K562 (cell line): ENCODE data around the gene PEX5. TPM values are rescaled to one million over a fixed set of nuclear protein-coding genes. Genes with fewer than 3 reads are reported as not detected.
A peak's percentile ranks its signal among the peaks of the same experiment; 100 is the strongest.

Experiments
- ARNT ChIP-seq, 2 experiments: fragments of 450-650 bp; IDR thresholded peaks; 2 replicates each; pipeline ENCODE4 v1.6.1; 2016; ENCODE audit warnings: mild to moderate bottlenecking in 1 of 2
- CC2D1A ChIP-seq: fragments of 450-650 bp; IDR thresholded peaks from 2 replicates; pipeline ENCODE4 v1.6.1; 2017; ENCODE audit warnings: mild to moderate bottlenecking
- CXXC5 ChIP-seq: fragments of 250-450 bp; sonication (Bioruptor Pico); IDR thresholded peaks from 2 replicates; pipeline ENCODE4 v1.8.0; 2022; ENCODE audit warnings: inconsistent platforms, mild to moderate bottlenecking, moderate library complexity
- GATA2 ChIP-seq: sonication (generic); formaldehyde crosslinking; IDR thresholded peaks from 2 replicates; pipeline ENCODE4 v1.4.0; 2020; ENCODE audit warnings: mild to moderate bottlenecking, missing genetic modification reagents
- KDM1A ChIP-seq, 2 experiments: fragments of 450-650 bp; IDR thresholded peaks; 2 replicates each; pipeline ENCODE4 v1.6.1; 2016; ENCODE audit warnings: mild to moderate bottlenecking in 2 of 2
- KLF16 ChIP-seq: IDR thresholded peaks from 2 replicates; pipeline ENCODE4 v1.6.1; 2016; ENCODE audit warnings: antibody characterized with exemption
- MTA1 ChIP-seq: fragments of 450-650 bp; IDR thresholded peaks from 2 replicates; pipeline ENCODE4 v1.6.1; 2017; ENCODE audit warnings: borderline replicate concordance
- RBM39 ChIP-seq: fragments of 200-400 bp; formaldehyde crosslinking; optimal IDR thresholded peaks from 2 replicates; pipeline ENCODE3; 2018; ENCODE audit warnings: low read depth, low read length
- SMAD4 ChIP-seq: fragments of 250-450 bp; sonication (Bioruptor Pico); conservative IDR thresholded peaks from 2 replicates; pipeline ENCODE4 v1.8.0; 2021; ENCODE audit warnings: inconsistent platforms, mild to moderate bottlenecking, moderate library complexity
- SMC3 ChIP-seq: conservative IDR thresholded peaks from 2 replicates; pipeline ENCODE4 v1.6.1; 2011; ENCODE audit warnings: low read depth, low read length, improper control_type of control experiment; ENCODE audit not compliant: insufficient read depth
- TAF15 ChIP-seq: fragments of 200-400 bp; formaldehyde crosslinking; IDR thresholded peaks from 2 replicates; pipeline ENCODE4 v1.6.1; 2017; ENCODE audit warnings: mild to moderate bottlenecking, low read depth, low read length, moderate library complexity
- TAL1 ChIP-seq: fragments of 450-650 bp; IDR thresholded peaks from 2 replicates; pipeline ENCODE4 v1.6.1; 2016; ENCODE audit warnings: mild to moderate bottlenecking
- TCF3 ChIP-seq: sonication (generic); formaldehyde crosslinking; IDR thresholded peaks from 2 replicates; pipeline ENCODE4 v1.4.0; 2020; ENCODE audit warnings: mild to moderate bottlenecking, missing genetic modification reagents
- TEAD2 ChIP-seq: fragments of 450-650 bp; IDR thresholded peaks from 2 replicates; pipeline ENCODE4 v1.6.1; 2016; ENCODE audit warnings: missing genetic modification characterization, control low read depth, missing compliant biosample characterization
- ZNF140 ChIP-seq: fragments of 250-450 bp; sonication (Bioruptor Pico); IDR thresholded peaks from 2 replicates; pipeline ENCODE4 v1.8.0; 2021; ENCODE audit warnings: moderate library complexity, mild to moderate bottlenecking, inconsistent platforms
- ZNF23 ChIP-seq: fragments of 250-450 bp; sonication (Bioruptor Pico); IDR thresholded peaks from 2 replicates; pipeline ENCODE4 v1.4.0; 2020; ENCODE audit warnings: mild to moderate bottlenecking
- ZNF263 ChIP-seq: sonication (generic); formaldehyde crosslinking; IDR thresholded peaks from 2 replicates; pipeline ENCODE4 v1.8.0; 2022; ENCODE audit warnings: mild to moderate bottlenecking, missing genetic modification reagents, borderline replicate concordance
- ZNF695 ChIP-seq: fragments of 450-650 bp; formaldehyde crosslinking; IDR thresholded peaks from 2 replicates; pipeline ENCODE4 v1.4.0; 2020; ENCODE audit warnings: mild to moderate bottlenecking, moderate library complexity
- polyA plus RNA-seq, 8 experiments: library from polyadenylated mRNA; depleted of rRNA in 4 of 8; stranded (reverse) in 5 of 8; unstranded in 3 of 8; fragments of >200 nt; fragmentation: Nextera tagmentation in 2 of 8; fragmentation: Illumina TruSeq in 1 of 8; extraction: Ambion mirVana in 2 of 8; extraction: Trizol in 1 of 8; gene quantifications; 2 replicates each; pipeline versions ENCODE4 v1.2.1 to v1.2.3, GENCODE V29; 2011 to 2014; ENCODE audit warnings: inconsistent platforms in 1 of 8, missing spikeins in 1 of 8
- total RNA-seq, 7 experiments: library from RNA; depleted of rRNA in 6 of 7; stranded (reverse); fragments of >200 nt in 6 of 7; fragmentation: Illumina TruSeq in 2 of 7; extraction: Trizol in 2 of 7; gene quantifications; 2 replicates each; pipeline versions ENCODE4 v1.2.1 to v1.2.3, GENCODE V29; 2011 to 2021; ENCODE audit warnings: low replicate concordance in 1 of 7
- TF ChIP-seq, protein P1 (sequence below): fragments of 250-450 bp; sonication (Bioruptor Pico); IDR thresholded peaks from 2 replicates; pipeline ENCODE4 v1.5.0; 2021; ENCODE audit warnings: mild to moderate bottlenecking, borderline replicate concordance
- TF ChIP-seq, protein P2 (sequence below): fragments of 250-450 bp; sonication (Bioruptor Pico); IDR thresholded peaks from 2 replicates; pipeline ENCODE4 v1.8.0; 2021; ENCODE audit warnings: borderline replicate concordance, mild to moderate bottlenecking, moderate library complexity; ENCODE audit not compliant: poor library complexity, severe bottlenecking
- TF ChIP-seq, protein P3 (sequence below), 2 experiments: fragments of 450-650 bp; conservative IDR thresholded peaks; 2 replicates each; pipeline ENCODE4 v1.6.1; 2017; ENCODE audit warnings: mild to moderate bottlenecking in 2 of 2, moderate library complexity in 2 of 2
- TF ChIP-seq, protein P4 (sequence below): fragments of 450-650 bp; IDR thresholded peaks from 2 replicates; pipeline ENCODE4 v1.6.1; 2016; ENCODE audit warnings: low read depth, mild to moderate bottlenecking, moderate library complexity
- TF ChIP-seq, protein P5 (sequence below): sonication (generic); formaldehyde crosslinking; IDR thresholded peaks from 2 replicates; pipeline ENCODE4 v1.8.0; 2023; ENCODE audit warnings: mild to moderate bottlenecking, missing genetic modification reagents

Gene PEX5
- total and polyA plus RNA-seq, 9 of the 15 experiments (the other 6 are each of a cell fraction or from before 2014, with no cell fraction given): 1.4 to 26.1 (median 14.0) TPM

DNA sequence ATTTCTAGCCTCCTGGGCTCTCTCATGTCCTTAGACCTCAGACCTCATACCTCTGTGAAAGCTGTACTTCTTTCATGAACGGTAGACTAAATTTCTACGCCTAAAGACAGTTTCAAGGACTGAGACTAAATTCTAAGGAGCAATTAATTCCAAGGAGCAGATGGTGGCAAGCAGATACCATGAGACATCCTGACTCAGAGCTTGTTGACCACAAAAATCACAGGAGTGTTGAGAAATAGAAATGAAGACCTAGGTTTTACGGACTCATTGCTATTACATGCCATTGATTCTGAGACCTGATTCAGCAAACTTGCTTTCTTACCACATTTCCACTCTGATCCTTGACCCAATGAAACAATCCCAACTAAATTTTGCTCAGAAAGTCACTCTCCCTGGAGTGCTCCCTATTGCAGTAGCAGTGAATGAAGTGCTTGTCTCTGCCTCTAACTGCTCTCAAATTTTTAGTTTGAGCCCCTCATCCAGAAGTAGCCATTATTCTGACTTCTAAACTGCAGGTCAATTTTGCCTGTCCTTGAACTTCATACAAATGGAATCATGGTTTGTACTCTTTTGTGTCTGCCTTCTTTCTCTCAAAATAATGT, 52.0 kb downstream of the PEX5 start (continued):
- TF ChIP-seq, protein P1, sequence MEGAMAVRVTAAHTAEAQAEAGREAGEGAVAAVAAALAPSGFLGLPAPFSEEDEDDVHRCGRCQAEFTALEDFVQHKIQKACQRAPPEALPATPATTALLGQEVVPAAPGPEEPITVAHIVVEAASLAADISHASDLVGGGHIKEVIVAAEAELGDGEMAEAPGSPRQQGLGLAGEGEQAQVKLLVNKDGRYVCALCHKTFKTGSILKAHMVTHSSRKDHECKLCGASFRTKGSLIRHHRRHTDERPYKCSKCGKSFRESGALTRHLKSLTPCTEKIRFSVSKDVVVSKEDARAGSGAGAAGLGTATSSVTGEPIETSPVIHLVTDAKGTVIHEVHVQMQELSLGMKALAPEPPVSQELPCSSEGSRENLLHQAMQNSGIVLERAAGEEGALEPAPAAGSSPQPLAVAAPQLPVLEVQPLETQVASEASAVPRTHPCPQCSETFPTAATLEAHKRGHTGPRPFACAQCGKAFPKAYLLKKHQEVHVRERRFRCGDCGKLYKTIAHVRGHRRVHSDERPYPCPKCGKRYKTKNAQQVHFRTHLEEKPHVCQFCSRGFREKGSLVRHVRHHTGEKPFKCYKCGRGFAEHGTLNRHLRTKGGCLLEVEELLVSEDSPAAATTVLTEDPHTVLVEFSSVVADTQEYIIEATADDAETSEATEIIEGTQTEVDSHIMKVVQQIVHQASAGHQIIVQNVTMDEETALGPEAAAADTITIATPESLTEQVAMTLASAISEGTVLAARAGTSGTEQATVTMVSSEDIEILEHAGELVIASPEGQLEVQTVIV (CRISPR knock-in tag): no peak
- TF ChIP-seq ZNF695: no peak
- TF ChIP-seq KDM1A (IDR thresholded peaks at IDR 0.05): peak; percentile 100
- TF ChIP-seq CXXC5 (CRISPR knock-in tag): peak; percentile 46
- TF ChIP-seq, protein P2, sequence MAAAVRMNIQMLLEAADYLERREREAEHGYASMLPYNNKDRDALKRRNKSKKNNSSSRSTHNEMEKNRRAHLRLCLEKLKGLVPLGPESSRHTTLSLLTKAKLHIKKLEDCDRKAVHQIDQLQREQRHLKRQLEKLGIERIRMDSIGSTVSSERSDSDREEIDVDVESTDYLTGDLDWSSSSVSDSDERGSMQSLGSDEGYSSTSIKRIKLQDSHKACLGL (CRISPR knock-in tag): no peak
- TF ChIP-seq ARNT (IDR thresholded peaks at IDR 0.05): peak in 1 of 2 experiments; percentile 35; a peak in 1 of 4 replicates
- peak; percentile 92 for TF ChIP-seq TAL1
- TF ChIP-seq ZNF23 (CRISPR knock-in tag): no peak
- TF ChIP-seq, protein P3, sequence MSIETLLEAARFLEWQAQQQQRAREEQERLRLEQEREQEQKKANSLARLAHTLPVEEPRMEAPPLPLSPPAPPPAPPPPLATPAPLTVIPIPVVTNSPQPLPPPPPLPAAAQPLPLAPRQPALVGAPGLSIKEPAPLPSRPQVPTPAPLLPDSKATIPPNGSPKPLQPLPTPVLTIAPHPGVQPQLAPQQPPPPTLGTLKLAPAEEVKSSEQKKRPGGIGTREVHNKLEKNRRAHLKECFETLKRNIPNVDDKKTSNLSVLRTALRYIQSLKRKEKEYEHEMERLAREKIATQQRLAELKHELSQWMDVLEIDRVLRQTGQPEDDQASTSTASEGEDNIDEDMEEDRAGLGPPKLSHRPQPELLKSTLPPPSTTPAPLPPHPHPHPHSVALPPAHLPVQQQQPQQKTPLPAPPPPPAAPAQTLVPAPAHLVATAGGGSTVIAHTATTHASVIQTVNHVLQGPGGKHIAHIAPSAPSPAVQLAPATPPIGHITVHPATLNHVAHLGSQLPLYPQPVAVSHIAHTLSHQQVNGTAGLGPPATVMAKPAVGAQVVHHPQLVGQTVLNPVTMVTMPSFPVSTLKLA (conservative IDR thresholded peaks at IDR 0.05): peak in 1 of 2 experiments; percentile 54; a peak in 2 of 4 replicates
- no peak for TF ChIP-seq SMC3
- TF ChIP-seq GATA2: peak; percentile 54
- TF ChIP-seq TAF15: no peak
- peak; percentile 84 for TF ChIP-seq KLF16
- TF ChIP-seq TCF3: peak; percentile 90
- TF ChIP-seq ZNF263 (CRISPR knock-in tag): 0 out of 2 replicates have a peak, but pooled peaks have one; percentile 57
- TF ChIP-seq SMAD4 (CRISPR knock-in tag): peak; percentile 73
- TF ChIP-seq RBM39: no peak
- TF ChIP-seq ZNF140 (CRISPR knock-in tag): no peak
- TF ChIP-seq, protein P4, sequence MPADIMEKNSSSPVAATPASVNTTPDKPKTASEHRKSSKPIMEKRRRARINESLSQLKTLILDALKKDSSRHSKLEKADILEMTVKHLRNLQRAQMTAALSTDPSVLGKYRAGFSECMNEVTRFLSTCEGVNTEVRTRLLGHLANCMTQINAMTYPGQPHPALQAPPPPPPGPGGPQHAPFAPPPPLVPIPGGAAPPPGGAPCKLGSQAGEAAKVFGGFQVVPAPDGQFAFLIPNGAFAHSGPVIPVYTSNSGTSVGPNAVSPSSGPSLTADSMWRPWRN: peak; percentile 71
- TF ChIP-seq CC2D1A: peak; percentile 29; the same call in 1 of the 2 replicates
- TF ChIP-seq, protein P5, sequence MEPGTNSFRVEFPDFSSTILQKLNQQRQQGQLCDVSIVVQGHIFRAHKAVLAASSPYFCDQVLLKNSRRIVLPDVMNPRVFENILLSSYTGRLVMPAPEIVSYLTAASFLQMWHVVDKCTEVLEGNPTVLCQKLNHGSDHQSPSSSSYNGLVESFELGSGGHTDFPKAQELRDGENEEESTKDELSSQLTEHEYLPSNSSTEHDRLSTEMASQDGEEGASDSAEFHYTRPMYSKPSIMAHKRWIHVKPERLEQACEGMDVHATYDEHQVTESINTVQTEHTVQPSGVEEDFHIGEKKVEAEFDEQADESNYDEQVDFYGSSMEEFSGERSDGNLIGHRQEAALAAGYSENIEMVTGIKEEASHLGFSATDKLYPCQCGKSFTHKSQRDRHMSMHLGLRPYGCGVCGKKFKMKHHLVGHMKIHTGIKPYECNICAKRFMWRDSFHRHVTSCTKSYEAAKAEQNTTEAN: no peak
- 0 out of 2 replicates have a peak, but pooled peaks have one; percentile 33 for TF ChIP-seq TEAD2
- TF ChIP-seq MTA1: peak; percentile 22; the same call in 1 of the 2 replicates
